Activated naive CD8-positive, alpha-beta T cell treated with anti-CD3 and anti-CD28 coated beads, Interleukin-2, amount 50 U/mL, for 24 hours (primary cell): ENCODE measurements around the gene COCH.
"Not testable (repeated sequence)": the region's sequence is repeated elsewhere in the genome, so short reads cannot be mapped to it uniquely, and the experiment has no call there.

ENCODE experiments used
- ATAC-seq: fragments of 150-1000 bp; cut with Tn5 transposase; one replicate; pipeline ENCODE4 v1.10.0; 2021
- DNase-seq: peaks from one replicate; pipeline ENCODE4 v3.0.0; 2021
- H3K27ac Mint-ChIP-seq: one replicate; pipeline ENCODE4 v1.8.0; 2021; ENCODE audit warnings: mild to moderate bottlenecking, mixed read lengths
- H3K27me3 Mint-ChIP-seq: one replicate; pipeline ENCODE4 v1.8.0; 2021; ENCODE audit warnings: mixed read lengths
- H3K36me3 Mint-ChIP-seq: one replicate; pipeline ENCODE4 v1.8.0; 2021; ENCODE audit warnings: low read depth, mixed read lengths
- H3K4me1 Mint-ChIP-seq: one replicate; pipeline ENCODE4 v1.8.0; 2021; ENCODE audit warnings: mixed read lengths
- H3K4me3 Mint-ChIP-seq: one replicate; pipeline ENCODE4 v1.8.0; 2021; ENCODE audit warnings: mild to moderate bottlenecking, moderate library complexity, mixed read lengths
- H3K9me3 Mint-ChIP-seq: one replicate; pipeline ENCODE4 v1.8.0; 2021; ENCODE audit warnings: mixed read lengths

The COCH gene

DNA sequence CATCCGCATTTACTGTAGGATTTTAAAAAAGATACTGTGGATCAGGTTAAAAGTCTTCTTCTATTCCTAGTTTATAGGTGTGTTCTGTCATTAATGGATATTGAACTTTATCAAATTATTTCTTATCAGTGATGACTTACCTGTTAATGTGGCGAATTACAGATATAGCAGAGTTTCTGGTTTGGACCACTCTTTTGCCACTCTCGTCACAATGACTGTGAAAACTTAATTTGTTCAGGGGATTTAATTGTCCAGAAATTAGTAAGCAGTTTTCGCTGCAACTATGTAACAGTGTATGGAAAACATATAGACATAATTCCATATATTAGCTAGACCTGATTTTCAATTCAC, 14.9 kb downstream of the COCH start:
- Mint-ChIP-seq H3K4me1 (peaks cover 9% of the 10 kb centered on the region), H3K27me3 (no peaks in the 10 kb centered on the region), H3K27ac (peak overlapping the region; percentile 29), H3K36me3 (peaks cover 2% of the 10 kb centered on the region), H3K4me3 (no peak overlapping the region), H3K9me3 (no peaks in the 10 kb centered on the region)
- ATAC-seq: no peak
- no peak for DNase-seq

DNA sequence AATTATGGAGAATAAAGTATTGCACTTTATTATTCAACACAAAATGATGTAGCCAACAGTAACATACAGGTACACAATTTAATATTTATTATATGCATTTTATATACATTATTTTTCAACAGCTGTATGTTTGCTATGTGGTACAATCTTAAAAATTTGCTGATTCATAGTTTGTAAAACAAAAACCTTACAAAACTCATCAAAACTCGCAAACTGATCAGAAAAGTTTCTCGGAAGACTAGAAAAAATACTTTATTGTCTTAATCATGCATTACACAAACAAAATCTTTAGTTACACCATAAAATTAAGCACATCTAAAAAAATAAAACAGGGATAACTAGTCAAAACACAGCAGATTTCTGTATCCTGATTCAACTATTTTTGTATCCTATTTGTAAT, 19.5 kb downstream of the COCH start:
- Mint-ChIP-seq H3K4me3 (no peak overlapping the region), H3K27ac (no peak overlapping the region), H3K9me3 (no peaks in the 10 kb centered on the region), H3K36me3 (peaks cover 22% of the 10 kb centered on the region), H3K27me3 (no peaks in the 10 kb centered on the region), H3K4me1 (peaks cover 5% of the 10 kb centered on the region)
- ATAC-seq (no peak), DNase-seq (no peak)

GRCh38 chr14:30894923-30895515, 20.7 kb downstream of the COCH start:
- Mint-ChIP-seq H3K36me3 (peaks cover 25% of the 10 kb centered on the region), H3K27me3 (no peaks in the 10 kb centered on the region), H3K4me1 (no peaks in the 10 kb centered on the region), H3K9me3 (no peaks in the 10 kb centered on the region), H3K27ac (no peak overlapping the region), H3K4me3 (no peak overlapping the region)
- DNase-seq: no peak
- no peak for ATAC-seq

DNA sequence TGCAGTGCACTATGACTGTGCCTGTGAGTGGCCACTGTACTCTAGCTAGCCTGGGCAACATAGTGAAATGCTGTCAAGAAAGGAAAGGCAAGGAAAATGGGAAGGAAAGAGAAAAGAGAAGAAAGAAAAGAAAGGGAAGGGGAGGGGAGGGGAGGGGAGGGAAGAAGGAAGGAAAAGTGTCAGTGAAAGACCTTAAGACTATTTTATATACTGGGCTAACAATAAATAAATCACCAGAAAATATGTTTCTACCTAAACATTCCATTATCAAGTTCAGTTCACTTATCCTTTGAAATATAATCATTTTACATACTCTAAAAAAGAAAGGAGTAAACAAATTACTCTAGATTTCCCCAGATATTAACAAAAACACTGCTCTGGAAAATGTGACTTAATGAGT, 22.1 kb downstream of the COCH start:
- H3K4me1 Mint-ChIP-seq: no peaks in the 10 kb centered on the region
- no peak overlapping the region for H3K4me3 Mint-ChIP-seq
- ATAC-seq (no peak), DNase-seq (no peak)
- H3K9me3 Mint-ChIP-seq: no peaks in the 10 kb centered on the region
- H3K27me3 Mint-ChIP-seq: no peaks in the 10 kb centered on the region
- no peak overlapping the region for H3K27ac Mint-ChIP-seq
- peaks cover 28% of the 10 kb centered on the region for H3K36me3 Mint-ChIP-seq

GRCh38 chr14:30897121-30897520, 22.8 kb downstream of the COCH start:
- H3K27ac Mint-ChIP-seq, H3K27me3 Mint-ChIP-seq, H3K9me3 Mint-ChIP-seq, DNase-seq, H3K4me3 Mint-ChIP-seq, ATAC-seq, H3K4me1 Mint-ChIP-seq: not testable (repeated sequence)
- peaks cover 32% of the 10 kb centered on the region for H3K36me3 Mint-ChIP-seq

DNA sequence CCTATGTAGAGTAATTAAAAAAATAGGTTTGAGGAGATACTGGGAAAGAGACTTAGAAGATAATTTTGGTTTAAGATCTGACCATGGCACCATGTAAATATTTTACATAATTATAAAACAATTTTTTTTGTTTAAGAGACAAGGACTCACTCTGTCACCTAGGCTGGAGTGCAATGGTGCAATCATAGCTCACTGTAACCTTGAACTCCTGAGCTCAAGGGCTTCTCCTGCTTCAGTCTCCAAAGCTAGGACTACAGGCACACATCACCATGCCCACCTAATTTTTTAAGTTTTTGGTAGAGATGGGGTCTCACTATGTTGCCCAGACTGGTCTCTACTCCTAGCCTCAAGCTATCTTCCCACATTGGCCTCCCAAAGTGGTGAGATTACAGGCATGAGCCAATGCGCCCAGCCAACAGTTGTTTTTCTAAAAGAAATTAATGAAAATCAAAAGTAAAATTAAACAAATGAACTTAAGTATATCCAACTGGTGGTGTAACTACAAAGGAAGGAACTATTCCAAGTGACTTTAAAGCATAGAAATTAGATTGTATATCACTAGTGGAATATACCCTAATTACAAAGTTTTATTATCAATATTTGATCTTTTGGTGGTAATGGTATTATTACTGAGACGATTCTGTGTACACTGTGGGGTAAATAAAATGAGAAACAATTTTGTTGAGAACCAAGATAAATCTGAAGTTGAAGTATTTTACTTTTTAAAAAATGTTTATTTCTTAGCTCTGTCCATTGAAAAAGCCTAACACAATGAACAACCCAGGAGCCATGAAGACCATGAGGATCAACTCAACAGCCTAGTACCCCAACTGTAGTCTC, 29.1 kb downstream of the COCH start:
- no peak for ATAC-seq
- peaks cover 22% of the 10 kb centered on the region for H3K36me3 Mint-ChIP-seq
- no peak for DNase-seq
- H3K4me3 Mint-ChIP-seq: no peak overlapping the region
- no peaks in the 10 kb centered on the region for H3K27me3 Mint-ChIP-seq
- no peaks in the 10 kb centered on the region for H3K9me3 Mint-ChIP-seq
- no peaks in the 10 kb centered on the region for H3K4me1 Mint-ChIP-seq
- H3K27ac Mint-ChIP-seq: no peak overlapping the region

DNA sequence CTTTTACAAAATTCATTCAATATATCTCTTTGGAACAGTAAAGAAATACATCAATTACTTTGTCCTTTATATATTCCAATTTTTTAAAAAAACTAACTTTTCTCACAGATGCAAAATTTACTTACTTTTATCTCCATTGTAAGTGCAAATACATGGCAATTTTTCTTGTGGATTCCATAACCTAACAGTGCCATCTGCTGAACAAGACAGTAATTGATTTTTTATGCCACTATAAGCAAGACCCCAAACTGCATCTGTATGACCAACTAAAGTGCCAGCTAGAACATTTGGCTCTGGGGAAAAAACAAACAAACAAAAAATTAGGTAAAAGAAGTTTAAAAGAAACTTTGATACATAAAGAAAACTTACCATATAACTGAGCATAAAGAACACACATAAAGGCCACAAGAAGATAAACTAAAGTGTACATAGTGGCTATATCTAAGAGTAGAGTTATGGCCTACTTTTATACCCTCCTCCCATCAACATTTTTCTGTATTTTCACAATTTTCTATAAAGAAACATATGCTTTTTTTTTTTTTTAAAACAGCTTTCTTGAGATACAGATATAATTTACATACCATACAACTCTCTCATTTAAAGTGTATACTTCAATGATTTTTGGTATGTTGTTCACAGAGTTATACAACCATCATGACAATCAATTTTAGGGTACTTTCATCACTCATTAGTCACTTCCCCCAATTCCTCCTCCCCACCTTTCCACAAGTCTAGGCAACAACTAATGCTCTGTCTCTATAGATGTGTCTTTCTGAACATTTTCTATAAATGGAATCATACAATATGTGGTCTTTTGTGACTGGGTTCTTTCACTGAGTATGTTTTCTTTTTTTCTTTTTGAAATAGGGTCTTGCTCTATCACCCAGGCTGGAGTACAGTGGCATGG, 32.6 kb downstream of the COCH start:
- H3K27ac Mint-ChIP-seq: no peak overlapping the region
- H3K4me1 Mint-ChIP-seq: no peaks in the 10 kb centered on the region
- no peak for DNase-seq
- no peaks in the 10 kb centered on the region for H3K27me3 Mint-ChIP-seq
- H3K9me3 Mint-ChIP-seq: no peaks in the 10 kb centered on the region
- H3K36me3 Mint-ChIP-seq: peaks cover 21% of the 10 kb centered on the region
- H3K4me3 Mint-ChIP-seq: no peak overlapping the region
- ATAC-seq: no peak

DNA sequence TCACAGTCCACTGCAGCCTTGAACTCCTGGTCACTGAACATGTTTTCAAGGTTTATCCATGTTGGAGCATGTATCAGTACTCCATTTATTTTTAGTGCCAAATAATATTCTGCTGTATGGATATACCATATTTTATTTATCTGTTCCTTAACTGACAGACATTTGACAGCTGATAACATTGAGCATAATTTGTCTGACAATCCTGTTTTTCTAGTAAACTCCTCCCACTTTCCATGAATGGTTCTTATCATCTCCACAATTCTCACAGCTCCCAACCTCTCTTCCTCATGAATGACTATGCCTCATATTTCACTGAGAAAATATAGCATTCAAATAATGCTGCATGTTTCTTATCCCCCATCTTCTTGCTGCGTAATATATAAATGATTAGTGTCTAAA, 33.3 kb downstream of the COCH start:
- Mint-ChIP-seq H3K9me3 (no peaks in the 10 kb centered on the region), H3K27ac (no peak overlapping the region), H3K4me1 (no peaks in the 10 kb centered on the region), H3K36me3 (peaks cover 17% of the 10 kb centered on the region), H3K4me3 (no peak overlapping the region), H3K27me3 (no peaks in the 10 kb centered on the region)
- DNase-seq: no peak
- ATAC-seq: no peak

GRCh38 chr14:30908826-30909225, 34.5 kb downstream of the COCH start:
- no peak overlapping the region for H3K4me3 Mint-ChIP-seq
- H3K36me3 Mint-ChIP-seq: peaks cover 17% of the 10 kb centered on the region

DNA sequence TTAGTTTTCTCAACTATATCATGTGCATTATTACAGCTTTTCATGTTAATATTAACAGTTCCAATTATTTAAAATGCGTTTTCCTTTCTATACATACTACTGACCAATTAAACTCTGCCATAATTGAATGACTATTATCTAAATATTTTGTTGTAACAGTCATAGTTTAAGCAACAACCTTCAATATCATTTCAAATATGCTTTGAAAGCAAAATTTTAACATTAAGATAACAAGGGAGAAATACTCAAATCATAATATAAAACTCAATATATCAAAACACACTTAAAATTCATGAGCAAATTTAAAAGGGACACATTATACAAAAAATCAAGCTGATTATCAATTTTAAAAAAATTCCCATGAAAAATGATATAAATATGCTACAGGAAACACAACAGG, 40.5 kb downstream of the COCH start:
- Mint-ChIP-seq H3K4me3 (no peak overlapping the region), H3K36me3 (peaks cover 24% of the 10 kb centered on the region), H3K9me3 (no peaks in the 10 kb centered on the region), H3K27ac (no peak overlapping the region), H3K27me3 (no peaks in the 10 kb centered on the region), H3K4me1 (peaks cover 6% of the 10 kb centered on the region)
- DNase-seq: no peak
- ATAC-seq: no peak

More at GRCh38 chr14:30908826-30909225, 34.5 kb downstream of the COCH start:
- H3K27me3 Mint-ChIP-seq: no peaks in the 10 kb centered on the region
- ATAC-seq: no peak
- no peaks in the 10 kb centered on the region for H3K4me1 Mint-ChIP-seq
- no peaks in the 10 kb centered on the region for H3K9me3 Mint-ChIP-seq
- no peak overlapping the region for H3K27ac Mint-ChIP-seq
- DNase-seq: no peak

- no peaks in the 10 kb centered on the region for H3K27me3 Mint-ChIP-seq
- ATAC-seq (no peak), DNase-seq (no peak)
- H3K4me1 Mint-ChIP-seq: peaks cover 6% of the 10 kb centered on the region
- H3K27ac Mint-ChIP-seq: no peak overlapping the region
- H3K4me3 Mint-ChIP-seq: no peak overlapping the region
- H3K9me3 Mint-ChIP-seq: no peaks in the 10 kb centered on the region
- peaks cover 25% of the 10 kb centered on the region for H3K36me3 Mint-ChIP-seq
Measured at GRCh38 chr14:30915596-30915995, 41.2 kb downstream of the COCH start.

DNA sequence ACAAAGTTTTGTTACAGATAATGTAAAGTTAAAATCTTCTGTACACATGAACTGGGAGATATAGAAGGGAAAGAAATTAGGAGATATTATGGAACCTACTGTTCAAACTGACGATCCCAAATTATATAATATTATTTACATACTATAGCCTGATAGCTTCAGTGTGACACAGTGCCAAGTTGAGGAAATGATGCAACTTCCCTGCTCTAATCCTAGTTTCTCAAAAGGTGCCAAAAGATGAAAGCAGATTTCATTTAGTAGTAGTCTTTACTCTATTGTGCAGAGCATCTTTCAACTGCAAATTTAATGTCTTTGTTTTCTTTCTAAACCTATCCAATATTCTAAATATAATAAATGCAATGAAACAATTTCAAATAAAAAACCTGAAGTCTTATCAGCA, 46.9 kb downstream of the COCH start:
- no peak for DNase-seq

DNA sequence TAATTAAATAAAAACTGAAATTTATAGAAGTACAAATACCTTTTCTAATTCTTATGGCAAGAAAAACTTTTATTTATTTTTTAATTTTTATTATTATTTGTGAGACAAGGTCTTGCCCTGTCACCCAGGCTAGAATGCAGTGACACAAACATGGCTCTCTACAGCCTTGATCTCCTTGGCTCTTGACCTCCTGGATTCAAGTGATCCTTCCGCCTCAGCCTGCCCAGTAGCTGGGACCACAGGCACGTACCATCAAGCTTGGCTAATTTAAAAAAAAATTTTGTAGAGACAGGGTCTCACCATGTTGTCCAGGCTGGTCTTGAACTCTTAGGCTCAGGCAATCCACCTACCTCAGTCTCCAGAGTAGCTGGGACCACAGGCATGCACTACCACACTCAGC, 47.4 kb downstream of the COCH start:
- Mint-ChIP-seq H3K9me3 (no peaks in the 10 kb centered on the region), H3K4me3 (no peak overlapping the region), H3K27ac (no peak overlapping the region), H3K4me1 (peaks cover 11% of the 10 kb centered on the region), H3K36me3 (peaks cover 25% of the 10 kb centered on the region), H3K27me3 (no peaks in the 10 kb centered on the region)
- DNase-seq: no peak
- no peak for ATAC-seq

More for the DNA sequence above, 46.9 kb downstream of the COCH start:
- Mint-ChIP-seq H3K4me3 (no peak overlapping the region), H3K4me1 (peaks cover 12% of the 10 kb centered on the region), H3K27me3 (no peaks in the 10 kb centered on the region), H3K36me3 (peaks cover 28% of the 10 kb centered on the region), H3K27ac (no peak overlapping the region), H3K9me3 (no peaks in the 10 kb centered on the region)
- no peak for ATAC-seq

- H3K27me3 Mint-ChIP-seq: no peaks in the 10 kb centered on the region
- H3K4me3 Mint-ChIP-seq: no peak overlapping the region
- ATAC-seq (no peak), DNase-seq (no peak)
- peaks cover 18% of the 10 kb centered on the region for H3K4me1 Mint-ChIP-seq
- no peaks in the 10 kb centered on the region for H3K9me3 Mint-ChIP-seq
- H3K36me3 Mint-ChIP-seq: peaks cover 15% of the 10 kb centered on the region
- no peak overlapping the region for H3K27ac Mint-ChIP-seq
Measured at GRCh38 chr14:30925254-30925653, 50.9 kb downstream of the COCH start.

- peak; percentile 76 for ATAC-seq
Measured at GRCh38 chr14:30928462-30928861, 54.1 kb downstream of the COCH start.

More at GRCh38 chr14:30928462-30928861, 54.1 kb downstream of the COCH start:
- H3K4me1 Mint-ChIP-seq: peaks cover 13% of the 10 kb centered on the region
- peak; percentile 4 for DNase-seq
- H3K27ac Mint-ChIP-seq: no peak overlapping the region
- peaks cover 13% of the 10 kb centered on the region for H3K36me3 Mint-ChIP-seq
- no peaks in the 10 kb centered on the region for H3K9me3 Mint-ChIP-seq
- no peak overlapping the region for H3K4me3 Mint-ChIP-seq
- no peaks in the 10 kb centered on the region for H3K27me3 Mint-ChIP-seq
